ENCODE results near the gene ATF5.

GRCh38 chr19:49906879-49907564 lies 22.0 kb upstream of the ATF5 start:
- no peak for TF ChIP-seq CTCF (IDR thresholded peaks at IDR 0.05; ENCODE audit: insufficient read depth, low read depth, low read length)
- no peak for TF ChIP-seq EZH2 (IDR thresholded peaks at IDR 0.05; ENCODE audit: insufficient read depth, low read length)

Measured in astrocyte (in vitro differentiated cells and primary cell).